SK-N-SH treated with all-trans-retinoic acid at 6 μM for 48 hours (cell line): ENCODE results near the gene C6orf132.

Source experiments
- ATAC-seq: fragments of 200-7000 bp; cut with Tn5 transposase; 3 replicates; pipeline ENCODE4 v1.9.1; 2020; ENCODE audit warnings: mild to moderate bottlenecking, moderate library complexity
- ARNTL ChIP-seq: fragments of 450-650 bp; formaldehyde crosslinking; IDR thresholded peaks from 2 replicates; pipeline ENCODE4 v1.5.0; 2020; ENCODE audit warnings: low read depth, mild to moderate bottlenecking, moderate library complexity, borderline replicate concordance
- BACH2 ChIP-seq: fragments of 250-450 bp; sonication (Bioruptor Pico); IDR thresholded peaks from 2 replicates; pipeline ENCODE4 v1.9.0; 2021; ENCODE audit warnings: mild to moderate bottlenecking, borderline replicate concordance
- CREB5 ChIP-seq: fragments of 250-450 bp; sonication (Bioruptor Pico); IDR thresholded peaks from 2 replicates; pipeline ENCODE4 v1.5.1; 2020; ENCODE audit warnings: low read depth, mild to moderate bottlenecking, moderate library complexity
- CSRNP3 ChIP-seq: fragments of 250-450 bp; sonication (Bioruptor Pico); IDR thresholded peaks from 2 replicates; pipeline ENCODE4 v1.5.1; 2021; ENCODE audit warnings: mild to moderate bottlenecking, moderate library complexity
- ISL1 ChIP-seq: fragments of 250-450 bp; sonication (Bioruptor Pico); IDR thresholded peaks from 2 replicates; pipeline ENCODE4 v2.1.2; 2022; ENCODE audit warnings: mild to moderate bottlenecking, moderate library complexity
- OSR1 ChIP-seq: fragments of 250-450 bp; sonication (Bioruptor Pico); IDR thresholded peaks from 2 replicates; pipeline ENCODE4 v1.8.0; 2022; ENCODE audit warnings: moderate library complexity, mild to moderate bottlenecking, inconsistent platforms
- PATZ1 ChIP-seq: fragments of 250-450 bp; sonication (Bioruptor Pico); IDR thresholded peaks from 2 replicates; pipeline ENCODE4 v1.8.0; 2020; ENCODE audit warnings: mild to moderate bottlenecking, moderate library complexity, borderline replicate concordance
- POU6F1 ChIP-seq: fragments of 250-450 bp; sonication (Bioruptor Pico); IDR thresholded peaks from 2 replicates; pipeline ENCODE4 v1.8.0; 2021; ENCODE audit warnings: low read depth, mild to moderate bottlenecking, moderate library complexity, borderline replicate concordance
- PPARA ChIP-seq: fragments of 250-450 bp; sonication (Bioruptor Pico); IDR thresholded peaks from 2 replicates; pipeline ENCODE4 v1.5.0; 2020; ENCODE audit warnings: mild to moderate bottlenecking, borderline replicate concordance
- SNAI2 ChIP-seq: fragments of 250-450 bp; sonication (Bioruptor Pico); IDR thresholded peaks from 2 replicates; pipeline ENCODE4 v1.5.0; 2020; ENCODE audit warnings: mild to moderate bottlenecking, moderate library complexity
- TCF4 ChIP-seq: fragments of 250-450 bp; sonication (Bioruptor Pico); IDR thresholded peaks from 2 replicates; pipeline ENCODE4 v1.8.0; 2021; ENCODE audit warnings: mild to moderate bottlenecking, moderate library complexity, borderline replicate concordance
- TOX ChIP-seq: fragments of 250-450 bp; sonication (Bioruptor Pico); IDR thresholded peaks from 2 replicates; pipeline ENCODE4 v1.8.0; 2021; ENCODE audit warnings: mild to moderate bottlenecking, moderate library complexity, borderline replicate concordance
- TSHZ2 ChIP-seq: fragments of 250-450 bp; sonication (Bioruptor Pico); IDR thresholded peaks from 2 replicates; pipeline ENCODE4 v1.5.0; 2020; ENCODE audit warnings: mild to moderate bottlenecking, moderate library complexity
- ZC3H10 ChIP-seq: fragments of 250-450 bp; sonication (Bioruptor Pico); IDR thresholded peaks from 2 replicates; pipeline ENCODE4 v1.5.1; 2021; ENCODE audit warnings: mild to moderate bottlenecking, moderate library complexity
- ZFP3 ChIP-seq: fragments of 250-450 bp; sonication (Bioruptor Pico); IDR thresholded peaks from 2 replicates; pipeline ENCODE4 v1.5.0; 2020; ENCODE audit warnings: mild to moderate bottlenecking, moderate library complexity
- ZFP30 ChIP-seq: fragments of 450-650 bp; formaldehyde crosslinking; IDR thresholded peaks from 2 replicates; pipeline ENCODE4 v1.5.0; 2022; ENCODE audit warnings: mild to moderate bottlenecking, moderate library complexity
- ZNF565 ChIP-seq: fragments of 450-650 bp; formaldehyde crosslinking; conservative IDR thresholded peaks from 2 replicates; pipeline ENCODE4 v1.5.0; 2020; ENCODE audit warnings: low read depth, mild to moderate bottlenecking, moderate library complexity
- ZNF70 ChIP-seq: fragments of 450-650 bp; formaldehyde crosslinking; IDR thresholded peaks from 2 replicates; pipeline ENCODE4 v1.5.0; 2020; ENCODE audit warnings: mild to moderate bottlenecking, moderate library complexity

The C6orf132 gene

GRCh38 chr6:42142118-42142835 is at the start of gene C6orf132:
Gene C6orf132, minus strand, starts transcription at chr6:42142620. Its CDS starts 176 bp downstream, at chr6:42142444.
- TF ChIP-seq ZC3H10 (CRISPR knock-in tag), result no peak
- TF ChIP-seq PATZ1, result no peak
- TF ChIP-seq CREB5 (CRISPR knock-in tag), result no peak
- TF ChIP-seq ZNF565 (CRISPR knock-in tag), result no peak
- no peak for TF ChIP-seq TCF4 (CRISPR knock-in tag)
- TF ChIP-seq ZNF70 (CRISPR knock-in tag), result no peak
- TF ChIP-seq SNAI2 (CRISPR knock-in tag), result no peak
- no peak for TF ChIP-seq TSHZ2 (CRISPR knock-in tag)
- no peak for TF ChIP-seq ARNTL (CRISPR knock-in tag)
- no peak for TF ChIP-seq ZFP3 (CRISPR knock-in tag)
- no peak for TF ChIP-seq OSR1
- no peak for TF ChIP-seq PPARA (CRISPR knock-in tag)
- TF ChIP-seq TOX (CRISPR knock-in tag), result no peak
- no peak for TF ChIP-seq BACH2 (CRISPR knock-in tag)
- TF ChIP-seq POU6F1, result no peak
- ATAC-seq, result no peak

GRCh38 chr6:42190554-42191183 is 48.2 kb upstream of the C6orf132 start:
- ATAC-seq, result peak; percentile 89
- TF ChIP-seq ZC3H10 (CRISPR knock-in tag) (peak; percentile 67; the same call in 1 of the 2 replicates), ZFP30 (CRISPR knock-in tag) (no peak), ISL1 (CRISPR knock-in tag) (peak; percentile 96), TSHZ2 (CRISPR knock-in tag) (peak; percentile 43; the same call in 1 of the 2 replicates), PATZ1 (peak; percentile 68), ZFP3 (CRISPR knock-in tag) (peak; percentile 92; the same call in 1 of the 2 replicates), CREB5 (CRISPR knock-in tag) (peak; percentile 92), ARNTL (CRISPR knock-in tag) (no peak), CSRNP3 (CRISPR knock-in tag) (no peak), TCF4 (CRISPR knock-in tag) (no peak; the same call in 1 of the 2 replicates)
- TF ChIP-seq, all 23 proteins: peak for 6
